ENCODE results near the gene ARMC3.
"Not testable (repeated sequence)": the region's sequence is repeated elsewhere in the genome, so short reads cannot be mapped to it uniquely, and the experiment has no call there.

DNA sequence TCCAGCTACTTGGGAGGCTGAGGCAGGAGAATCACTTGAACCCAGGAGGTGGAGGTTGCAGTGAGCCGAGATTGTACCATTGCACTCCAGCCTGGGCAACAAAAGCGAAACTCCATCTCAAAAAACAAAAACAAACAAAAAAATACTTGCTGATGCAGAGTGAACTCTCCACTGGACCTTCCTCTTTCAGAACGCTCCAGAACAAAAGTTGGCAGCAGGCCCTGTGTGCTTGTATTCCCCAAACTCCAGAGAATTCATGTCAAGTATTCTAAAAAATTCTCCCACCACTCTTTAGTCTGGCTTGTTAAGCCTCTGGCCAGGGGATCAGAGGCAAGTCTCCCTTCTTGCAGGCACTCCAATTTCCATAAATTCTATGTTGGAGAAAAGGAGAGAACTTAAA, 144.7 kb downstream of the ARMC3 start:
- not testable (repeated sequence) for TF ChIP-seq POLR2A, CTCF, POLR2AphosphoS5, EP300 (IDR thresholded peaks at IDR 0.05)
